Upper lobe of right lung (tissue), 1 donor: ENCODE results near the gene NASP. TPM values are rescaled to one million over a fixed set of nuclear protein-coding genes. Genes with fewer than 3 reads are reported as not detected.

ENCODE experiments used
- ATAC-seq: fragments of 200-7000 bp; cut with Tn5 transposase; one replicate; pipeline ENCODE4 v1.9.1; 2020; ENCODE audit warnings: mild to moderate bottlenecking, moderate library complexity
- DNase-seq: peaks from one replicate; pipeline ENCODE4 v3.0.0-alpha.2; 2020
- H3K27ac ChIP-seq: fragments of 200-600 bp; one replicate; pipeline ENCODE4 v1.8.0; 2022
- H3K27me3 ChIP-seq: fragments of 200-600 bp; one replicate; pipeline ENCODE4 v1.8.0; 2022; ENCODE audit warnings: mild to moderate bottlenecking
- H3K36me3 ChIP-seq: fragments of 200-600 bp; one replicate; pipeline ENCODE4 v1.8.0; 2022
- H3K4me1 ChIP-seq: fragments of 200-600 bp; one replicate; pipeline ENCODE4 v1.8.0; 2022
- H3K4me3 ChIP-seq: fragments of 200-600 bp; one replicate; pipeline ENCODE4 v1.8.0; 2022; ENCODE audit warnings: mild to moderate bottlenecking
- H3K9me3 ChIP-seq: fragments of 200-600 bp; one replicate; pipeline ENCODE4 v1.8.0; 2022
- CTCF ChIP-seq: fragments of 200-600 bp; IDR thresholded peaks from one replicate; pipeline ENCODE4 v1.8.0; 2022; ENCODE audit warnings: antibody characterized with exemption
- intact Hi-C: fragments of 100-400 bp; cut with DNase I; formaldehyde crosslinking; loops from one replicate; pipeline ENCODE4 v1.11.0; 2022
- total RNA-seq: library from RNA; stranded (reverse); fragmentation: NEBNext Ultra II Directional; extraction: Animal tissue kit (Norgen Biotek cat#: 25700); gene quantifications from one replicate; pipeline ENCODE4 v1.2.1, GENCODE V29; 2021
- donor health status: DM: no; HTN: yes; CAD: no; lungs with severe emphysema.

Gene NASP
- total RNA-seq, 1 donor from 2014 or later: 49.8 TPM

GRCh38 chr1:45644661-45645060 is 60.8 kb downstream of the NASP start:
- Histone ChIP-seq H3K4me3 (no peak overlapping the region), H3K27ac (peak overlapping the region; percentile 34), H3K9me3 (no peaks in the 10 kb centered on the region), H3K36me3 (peaks cover 50% of the 10 kb centered on the region), H3K27me3 (no peaks in the 10 kb centered on the region), H3K4me1 (peaks cover 9% of the 10 kb centered on the region)
- ATAC-seq (no peak), DNase-seq (no peak)
- no peak for TF ChIP-seq CTCF
- intact Hi-C loops: no loop called here

DNA sequence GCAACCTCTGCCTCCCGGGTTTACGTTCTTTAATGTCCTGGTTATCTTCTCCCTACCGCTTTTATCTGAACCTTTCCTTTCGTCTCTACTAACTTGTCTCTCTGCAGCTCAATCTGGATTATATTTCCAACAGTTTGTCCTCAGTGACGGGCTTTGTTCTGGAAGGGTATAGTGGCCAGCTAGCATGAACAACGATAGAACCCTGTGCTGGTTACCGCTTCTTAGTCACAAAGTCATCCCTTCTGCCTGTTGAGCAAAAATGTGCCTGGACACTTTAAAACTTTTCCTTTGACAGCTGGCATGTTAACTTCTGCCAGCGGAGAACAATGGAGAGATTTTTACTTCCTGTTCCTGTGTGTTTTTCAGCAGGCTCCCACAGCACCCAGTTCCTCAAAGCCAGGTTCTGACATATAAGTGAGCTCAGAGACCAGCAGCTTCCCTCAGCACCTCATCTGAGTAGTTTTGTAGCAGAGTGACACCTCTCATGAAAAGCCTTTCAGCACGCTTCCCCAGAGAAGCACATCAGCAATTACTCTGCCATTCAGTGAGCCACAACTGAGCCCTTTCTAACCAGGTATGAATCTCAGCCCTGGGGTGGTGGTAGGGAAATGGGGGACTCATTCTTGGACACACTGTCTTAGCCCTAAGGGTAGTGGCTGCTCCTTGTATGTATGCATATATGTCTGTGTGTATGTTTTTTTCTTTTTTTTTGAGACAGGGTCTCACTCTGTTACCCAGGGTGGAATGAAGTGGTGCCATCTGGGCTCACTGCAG is 63.6 kb downstream of the NASP start:
- peaks cover 50% of the 10 kb centered on the region for H3K36me3 ChIP-seq
- intact Hi-C loops: no loop called here

DNA sequence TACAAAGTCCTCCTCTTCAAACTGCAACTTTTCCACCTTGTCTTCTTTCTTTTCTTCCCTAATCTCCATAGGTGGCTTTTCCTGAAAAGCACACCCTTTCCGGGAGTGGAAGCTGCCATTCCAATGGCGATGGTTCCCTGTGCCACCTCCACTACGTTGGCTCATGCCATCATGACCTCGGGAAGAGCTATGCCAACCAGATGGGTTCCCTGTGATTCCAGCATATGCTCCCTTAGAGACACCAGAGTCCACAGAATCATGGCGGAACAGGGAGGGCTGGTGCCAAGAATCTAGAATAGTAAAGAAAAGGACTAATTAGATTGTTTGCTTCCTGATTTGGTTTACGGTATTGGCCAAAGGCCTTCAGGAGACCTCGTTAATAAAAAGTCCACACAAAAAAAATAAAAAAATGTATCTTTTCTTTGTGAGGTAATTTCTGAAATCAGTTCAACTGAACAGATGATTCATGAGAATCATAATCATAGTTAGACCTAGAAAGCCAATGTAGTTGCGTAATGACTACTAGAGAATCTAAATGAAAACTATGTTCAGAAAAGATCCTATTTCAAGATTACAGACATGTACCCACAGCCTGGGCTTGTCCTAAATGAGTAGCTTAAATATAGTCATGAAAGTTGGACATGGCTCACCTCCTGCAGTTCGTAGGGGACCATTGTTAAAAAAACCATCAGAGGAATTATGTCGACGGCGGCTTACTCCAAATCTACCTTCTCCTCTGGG is 70.9 kb downstream of the NASP start:
- intact Hi-C loops: no loop called here
- Histone ChIP-seq H3K9me3 (no peaks in the 10 kb centered on the region), H3K27ac (no peak overlapping the region), H3K4me3 (no peak overlapping the region), H3K4me1 (no peaks in the 10 kb centered on the region), H3K27me3 (no peaks in the 10 kb centered on the region), H3K36me3 (peaks cover 100% of the 10 kb centered on the region)
- TF ChIP-seq CTCF: no peak
- ATAC-seq (no peak), DNase-seq (no peak)

More for the DNA sequence above, 63.6 kb downstream of the NASP start:
- no peaks in the 10 kb centered on the region for H3K27me3 ChIP-seq
- no peaks in the 10 kb centered on the region for H3K9me3 ChIP-seq
- peaks cover 9% of the 10 kb centered on the region for H3K4me1 ChIP-seq
- ATAC-seq (peak; percentile 66), DNase-seq (no peak)
- no peak overlapping the region for H3K27ac ChIP-seq
- no peak for TF ChIP-seq CTCF
- H3K4me3 ChIP-seq: no peak overlapping the region

- intact Hi-C loops: no loop called here
- peaks cover 94% of the 10 kb centered on the region for H3K36me3 ChIP-seq
- DNase-seq: no peak
- no peak for TF ChIP-seq CTCF
- no peaks in the 10 kb centered on the region for H3K4me1 ChIP-seq
- H3K27me3 ChIP-seq: no peaks in the 10 kb centered on the region
- no peak for ATAC-seq
- H3K4me3 ChIP-seq: no peak overlapping the region
- no peaks in the 10 kb centered on the region for H3K9me3 ChIP-seq
- no peak overlapping the region for H3K27ac ChIP-seq
Observed at GRCh38 chr1:45656573-45657226, 72.9 kb downstream of the NASP start.

DNA sequence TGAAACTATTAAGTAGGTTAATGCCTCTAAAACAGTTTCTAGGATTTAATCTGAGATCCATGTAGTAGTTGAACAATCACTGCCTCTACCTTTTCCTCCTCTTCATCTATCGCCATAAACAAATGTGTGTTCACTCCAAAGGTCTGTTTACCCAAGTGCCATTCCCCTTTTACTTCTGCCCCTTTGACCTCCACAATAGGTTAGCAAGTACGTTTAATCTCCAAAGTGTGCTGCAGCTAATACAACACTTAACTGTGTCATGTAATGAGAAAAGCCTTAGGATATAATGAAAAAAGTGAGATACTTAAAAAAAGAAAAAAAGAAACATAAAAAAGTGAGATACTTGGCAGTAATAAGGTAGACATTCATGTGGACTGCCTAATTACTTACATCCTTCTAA is 74.3 kb downstream of the NASP start:
- no peak for DNase-seq
- no peaks in the 10 kb centered on the region for H3K9me3 ChIP-seq
- no peak overlapping the region for H3K27ac ChIP-seq
- H3K4me3 ChIP-seq: no peak overlapping the region
- no peaks in the 10 kb centered on the region for H3K4me1 ChIP-seq
- peaks cover 79% of the 10 kb centered on the region for H3K36me3 ChIP-seq
- no peak for ATAC-seq
- intact Hi-C loops: no loop called here
- H3K27me3 ChIP-seq: no peaks in the 10 kb centered on the region
- TF ChIP-seq CTCF: no peak
